ENCODE data around the gene MRPL24. TPM values are rescaled to one million over a fixed set of nuclear protein-coding genes. Genes with fewer than 3 reads are reported as not detected.

The MRPL24 gene
- total and polyA plus RNA-seq, 10 of the 15 experiments (the other 5 are each of a cell fraction or from before 2014, with no cell fraction given): 87.4 to 269 (median 134) TPM

- FAIRE-seq (no peak), ATAC-seq (peak; percentile 61), DNase-seq (ENCODE audit: low read depth, low spot score) (no peak)
- H4K20me1 ChIP-seq (ENCODE audit: control insufficient read depth, insufficient read depth): no peaks in the 10 kb centered on the region
- H3K4me1 ChIP-seq (ENCODE audit: control insufficient read depth, insufficient read depth, low read length): peaks cover 15% of the 10 kb centered on the region
- 7% methylated on average over 20 of the region's 29 CpGs for WGBS (ENCODE audit: insufficient coverage, insufficient replicate concordance, low lambda C conversion rate, missing lambda C conversion rate)
- H3K9ac ChIP-seq (ENCODE audit: control insufficient read depth, insufficient read depth, low read length): peak overlapping the region; percentile 98
- in situ Hi-C loops (cut with MboI) (no loop called here), intact Hi-C loops (cut with micrococcal nuclease; ENCODE audit: unreplicated experiment) (loop anchor here (10.0 kb wide), 1 partner anchor 242 kb away; the partner anchor contains the start of gene MEF2D)
- no peak overlapping the region for H2AFZ ChIP-seq (ENCODE audit: control insufficient read depth, low read depth, low read length)
- ChIA-PET RAD21 (ENCODE audit: unreplicated experiment) (interaction anchor here (1.0 to 2.2 kb wide), 2 partner anchors 20 to 57 kb away, joined by 4 to 12 read pairs; partner anchors contain the start of gene METTL25B), CTCF (interaction anchor here (0.6 to 1.9 kb wide), 5 partner anchors 19 to 145 kb away, joined by 3 to 16 read pairs (median 4); partner anchors contain the start of genes ISG20L2, METTL25B and PRCC), SMC1A (ENCODE audit: uncharacterized antibody, unreplicated experiment) (interaction anchor here (0.5 to 3.5 kb wide), 4 partner anchors 9 to 143 kb away, joined by 3 to 20 read pairs (median 9); partner anchors contain the start of gene PRCC), POLR2A (interaction anchor here (0.8 to 1.0 kb wide), 4 partner anchors 20 to 248 kb away, joined by 3 to 7 read pairs (median 4); partner anchors contain the start of gene PRCC)
- no peaks in the 10 kb centered on the region for H3K9me3 ChIP-seq (replicated peaks; ENCODE audit: control insufficient read depth, insufficient read depth, low read length)
- peak overlapping the region; percentile 99 for H3K4me3 ChIP-seq
- H3K4me2 ChIP-seq (ENCODE audit: control insufficient read depth, insufficient read depth): peak overlapping the region; percentile 99
- peaks cover 71% of the 10 kb centered on the region for H3K79me2 ChIP-seq (ENCODE audit: control insufficient read depth, insufficient read depth, low read length)
- no peaks in the 10 kb centered on the region for H3K27me3 ChIP-seq (replicated peaks in 1 of 2; ENCODE audit: control insufficient read depth in 2 of 2, insufficient read depth in 2 of 2, low read length in 1 of 2)
- H3K36me3 ChIP-seq (ENCODE audit: control insufficient read depth in 2 of 2, insufficient read depth in 2 of 2, low read length in 1 of 2): peaks cover 22 to 23% of the 10 kb centered on the region in 2 experiments
- BruUV-seq (replicated peaks): no TSS peak
- H3K27ac ChIP-seq (ENCODE audit: control insufficient read depth, insufficient read depth): peak overlapping the region; percentile 99
- no peak for TF ChIP-seq STAT3 (IDR thresholded peaks at IDR 0.05; ENCODE audit: low read depth, low read length)
- peak; percentile 70; the same call in 1 of the 2 replicates for TF ChIP-seq SMARCA5 (IDR thresholded peaks at IDR 0.05)
- TF ChIP-seq KDM1A (IDR thresholded peaks at IDR 0.05; ENCODE audit: borderline replicate concordance): no peak
- TF ChIP-seq PAX8 (IDR thresholded peaks at IDR 0.05): no peak
- TF ChIP-seq HDGF (IDR thresholded peaks at IDR 0.05): peak; percentile 85
- no peak; the same call in 1 of the 2 replicates for TF ChIP-seq ZBTB40 (IDR thresholded peaks at IDR 0.05; ENCODE audit: borderline replicate concordance)
- TF ChIP-seq RAD21 (IDR thresholded peaks at IDR 0.05; ENCODE audit: insufficient read depth, low read depth, low read length): no peak
- TF ChIP-seq USF2 (IDR thresholded peaks at IDR 0.05; ENCODE audit: borderline replicate concordance, low read depth, low read length): no peak
- 0 out of 2 replicates have a peak, but pooled peaks have one; percentile 32 for TF ChIP-seq POLR2AphosphoS5 (IDR thresholded peaks at IDR 0.05; ENCODE audit: low read length)
- peak; percentile 89 for TF ChIP-seq YY1 (IDR thresholded peaks at IDR 0.05; ENCODE audit: low read depth, low read length)
- TF ChIP-seq ZSCAN29 (IDR thresholded peaks at IDR 0.05): no peak
- TF ChIP-seq TARDBP (IDR thresholded peaks at IDR 0.05; ENCODE audit: borderline replicate concordance): no peak
- TF ChIP-seq RCOR1 (conservative IDR thresholded peaks at IDR 0.05; ENCODE audit: low read depth, low read length): no peak
- no peak for TF ChIP-seq CBX5 (IDR thresholded peaks at IDR 0.05; ENCODE audit: low read depth)
- no peak for TF ChIP-seq ESRRA (IDR thresholded peaks at IDR 0.05; ENCODE audit: low read length)
- TF ChIP-seq NR2F1 (conservative IDR thresholded peaks at IDR 0.05): peak; percentile 37; the same call in 1 of the 2 replicates
- TF ChIP-seq JUND (IDR thresholded peaks at IDR 0.05; ENCODE audit: low read depth, low read length): no peak
- TF ChIP-seq RUNX3 (IDR thresholded peaks at IDR 0.05; ENCODE audit: low read length): no peak
Observed at GRCh38 chr1:156746728-156747631, 6.1 kb upstream of the MRPL24 start.
